Stimulated activated CD8-positive, alpha-beta memory T cell treated with anti-CD3 and anti-CD28 coated beads, Interleukin-15, amount 100 ng/mL, for 1 hour (primary cell): Measurements from ENCODE around the gene MBTPS1.

Experiments used
- DNase-seq: peaks from one replicate; pipeline ENCODE4 v3.0.0-alpha.2; 2020; ENCODE audit warnings: low read depth

Gene MBTPS1

GRCh38 chr16:84074721-84075120 lies 42.0 kb downstream of the MBTPS1 start:
- no peak for DNase-seq

- no peak for DNase-seq
Observed at GRCh38 chr16:84072014-84072413, 44.7 kb downstream of the MBTPS1 start.

- no peak for DNase-seq
Observed at GRCh38 chr16:84071121-84071520, 45.6 kb downstream of the MBTPS1 start.

DNA sequence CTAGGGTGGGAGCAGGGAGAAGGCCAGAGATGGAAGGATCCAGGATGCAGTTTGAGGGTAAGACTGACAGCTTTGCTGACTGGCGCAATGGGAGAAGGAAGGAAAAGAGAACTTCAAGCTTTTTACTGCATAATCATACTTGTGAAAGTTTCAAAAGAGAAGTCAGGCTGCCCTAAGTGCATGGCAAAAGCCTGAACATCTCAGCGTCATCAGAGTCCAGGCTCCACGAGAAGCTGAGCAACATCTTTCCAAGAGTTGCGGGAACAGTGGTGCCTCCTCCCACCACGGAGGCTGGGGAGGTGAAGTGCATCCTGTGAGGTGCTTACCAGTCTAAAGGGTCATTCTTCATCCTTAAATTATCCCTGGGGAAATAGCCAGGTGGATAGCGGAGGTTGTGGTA lies 47.2 kb downstream of the MBTPS1 start:
- DNase-seq = no peak

DNA sequence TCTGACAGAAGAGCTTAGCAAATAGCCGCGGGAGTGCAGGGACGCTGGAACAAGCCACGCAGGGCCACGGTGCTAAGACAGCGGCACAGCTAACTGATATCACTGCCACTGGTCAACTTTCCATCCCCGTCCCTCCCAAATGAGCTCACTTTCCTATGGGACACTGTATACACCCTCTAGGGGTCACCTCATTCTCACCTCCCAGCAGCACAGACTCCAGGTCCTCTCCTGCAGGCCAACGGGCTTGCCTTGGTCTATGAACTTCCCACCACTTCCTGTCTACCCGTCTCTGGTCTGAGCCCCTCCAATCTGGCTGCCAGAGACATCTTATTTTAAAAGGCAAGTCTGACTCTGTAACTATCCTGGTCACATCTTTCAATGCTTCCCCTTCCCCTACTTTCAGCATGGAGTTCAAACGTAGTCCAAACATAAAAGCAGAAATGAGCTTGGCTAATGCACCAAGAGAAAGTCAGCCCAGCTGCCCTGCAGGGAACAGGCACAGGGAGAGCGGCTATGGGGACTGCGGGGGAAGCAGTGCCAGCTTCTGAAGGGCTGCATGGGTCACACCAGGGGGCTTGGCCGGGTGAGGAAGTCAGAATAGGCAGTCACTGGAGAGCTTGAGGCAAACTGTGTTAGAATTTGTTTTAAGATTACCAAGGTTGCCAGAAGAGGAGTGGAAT lies 47.8 kb downstream of the MBTPS1 start:
- DNase-seq = no peak

GRCh38 chr16:84068041-84068440 lies 48.7 kb downstream of the MBTPS1 start:
- DNase-seq = no peak

DNA sequence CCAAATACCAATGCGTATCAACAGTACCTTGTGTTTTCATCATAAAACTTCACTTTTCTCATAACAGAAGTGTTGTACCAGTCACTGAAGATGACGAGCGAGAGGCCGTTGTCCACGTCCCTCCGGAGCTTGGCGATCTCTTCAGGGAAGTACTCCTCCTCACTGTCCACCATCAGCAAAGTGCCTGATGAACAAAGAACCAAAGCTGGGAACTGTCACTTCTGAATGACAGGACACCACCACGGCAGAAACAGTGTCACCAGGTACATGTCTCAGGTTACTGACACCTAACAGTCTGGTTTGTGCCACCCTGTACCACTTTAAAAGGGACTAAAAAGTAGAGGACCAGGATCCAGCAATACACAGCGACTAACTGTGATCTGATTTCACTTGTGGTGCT lies 49.1 kb downstream of the MBTPS1 start:
- DNase-seq = no peak

GRCh38 chr16:84065536-84066132 lies 51.1 kb downstream of the MBTPS1 start:
- DNase-seq = no peak

- no peak for DNase-seq
Observed at GRCh38 chr16:84063980-84064379, 52.8 kb downstream of the MBTPS1 start.

- peak; percentile 39 for DNase-seq
Observed at GRCh38 chr16:84062734-84063640, 53.8 kb downstream of the MBTPS1 start.

DNA sequence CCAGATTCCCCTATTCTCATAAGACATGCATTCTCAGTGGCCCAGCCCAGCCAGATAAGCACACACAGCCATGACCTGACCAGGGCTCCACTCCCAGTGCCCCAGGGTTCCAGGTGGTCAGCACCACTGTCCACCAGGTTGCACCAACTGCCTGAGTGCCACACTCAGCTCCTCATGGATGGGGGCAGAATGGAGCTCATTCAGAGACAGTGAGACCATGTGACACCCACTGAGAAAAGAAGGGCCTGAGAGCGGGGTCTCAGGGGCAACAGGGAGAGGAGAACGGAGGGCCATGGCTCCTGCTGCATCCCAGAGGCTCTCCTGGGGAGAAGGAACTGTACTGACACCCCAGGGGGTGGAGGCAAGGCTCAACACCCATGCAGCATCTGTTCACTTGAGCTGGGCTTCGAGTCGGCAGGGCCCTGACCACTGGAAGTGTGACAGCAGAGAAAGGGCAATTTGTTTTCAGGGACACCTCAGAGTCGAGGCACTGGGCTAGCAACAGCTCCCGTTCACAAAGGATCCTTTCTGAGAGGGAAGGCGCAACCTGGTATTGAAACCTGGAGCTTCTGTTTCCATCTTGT lies 55.4 kb downstream of the MBTPS1 start:
- no peak for DNase-seq

GRCh38 chr16:84059946-84060901 lies 56.5 kb downstream of the MBTPS1 start:
- DNase-seq = no peak

DNA sequence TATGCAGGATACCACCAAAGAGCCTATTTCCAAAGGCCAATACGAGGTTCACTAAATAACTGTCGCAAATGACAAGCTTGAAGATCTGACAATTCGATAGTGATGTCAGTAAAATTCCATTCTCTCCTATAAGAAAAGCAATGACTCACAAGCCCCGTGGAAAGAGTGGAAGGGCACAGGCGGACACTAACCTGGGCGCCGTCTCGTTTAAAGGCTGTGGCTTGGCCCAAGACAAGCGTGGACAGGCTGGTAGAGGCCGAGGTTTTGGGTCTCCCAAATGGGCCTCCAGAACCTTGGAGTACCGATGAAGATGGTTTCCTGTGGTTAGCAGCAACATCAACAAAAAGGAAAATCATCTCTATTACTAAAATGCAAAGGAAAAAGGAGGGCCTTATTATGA lies 57.6 kb downstream of the MBTPS1 start:
- DNase-seq = no peak

GRCh38 chr16:84058664-84059063 lies 58.1 kb downstream of the MBTPS1 start:
- no peak for DNase-seq

DNA sequence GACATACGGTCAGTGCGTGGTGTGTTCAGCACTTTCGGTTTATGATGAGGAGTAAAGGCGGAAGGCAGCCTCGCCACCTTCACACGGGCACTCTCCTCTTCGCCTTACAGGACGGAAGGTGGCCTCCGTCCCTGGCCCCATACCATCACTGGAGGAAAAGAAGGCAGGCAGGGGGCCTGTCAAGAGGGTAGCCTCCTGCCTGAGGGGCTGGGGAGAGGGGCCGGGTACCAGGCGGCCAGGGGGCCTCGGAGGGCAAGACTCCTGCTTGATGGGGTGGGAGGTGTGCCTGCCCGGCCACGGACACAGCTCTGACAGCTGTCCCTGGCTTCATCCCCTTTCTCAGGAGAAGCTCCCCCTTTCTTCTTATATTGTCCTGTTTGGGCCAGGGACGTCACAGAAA lies 58.5 kb downstream of the MBTPS1 start:
- no peak for DNase-seq

- no peak for DNase-seq
Observed at GRCh38 chr16:84056933-84057332, 59.8 kb downstream of the MBTPS1 start.

DNA sequence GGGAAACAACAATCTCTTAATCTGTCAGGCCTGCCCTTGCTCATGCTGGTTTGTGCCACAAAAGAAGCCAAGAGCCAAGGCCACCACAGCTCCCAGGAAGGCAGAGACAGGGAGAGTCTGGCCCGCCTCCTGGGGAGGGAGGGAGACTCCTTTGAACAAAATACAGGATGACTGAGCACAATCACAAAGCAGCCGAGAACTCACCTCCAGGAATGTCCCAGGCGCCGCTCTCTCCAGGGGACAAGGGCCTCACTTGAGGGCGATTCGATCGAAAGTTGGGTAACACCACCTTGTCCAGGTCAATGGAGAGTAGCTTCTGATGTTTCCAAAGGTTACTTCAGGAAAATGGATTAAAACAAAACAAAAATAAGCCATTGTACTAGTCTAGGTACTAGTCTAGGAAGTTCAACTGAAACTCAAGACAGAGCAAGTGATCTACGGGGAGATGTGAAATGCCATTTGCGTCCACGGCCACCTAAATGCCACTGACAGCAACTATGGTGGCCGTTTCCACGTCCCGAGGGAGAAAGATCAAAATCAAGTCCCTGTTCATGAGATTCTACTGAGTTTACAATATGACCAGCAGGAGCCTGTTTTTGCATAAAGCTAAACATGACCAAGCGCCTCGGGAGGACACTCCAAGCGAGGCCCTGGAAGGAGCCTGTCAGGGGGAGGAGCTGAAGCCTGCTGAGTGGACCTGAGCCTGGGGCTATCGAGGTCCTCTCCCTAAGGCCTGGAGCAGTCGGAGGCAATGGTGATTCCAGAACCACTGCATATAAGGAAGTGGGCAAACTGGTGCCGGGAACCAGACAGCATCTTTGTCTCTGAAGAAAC lies 60.7 kb downstream of the MBTPS1 start:
- no peak for DNase-seq

DNA sequence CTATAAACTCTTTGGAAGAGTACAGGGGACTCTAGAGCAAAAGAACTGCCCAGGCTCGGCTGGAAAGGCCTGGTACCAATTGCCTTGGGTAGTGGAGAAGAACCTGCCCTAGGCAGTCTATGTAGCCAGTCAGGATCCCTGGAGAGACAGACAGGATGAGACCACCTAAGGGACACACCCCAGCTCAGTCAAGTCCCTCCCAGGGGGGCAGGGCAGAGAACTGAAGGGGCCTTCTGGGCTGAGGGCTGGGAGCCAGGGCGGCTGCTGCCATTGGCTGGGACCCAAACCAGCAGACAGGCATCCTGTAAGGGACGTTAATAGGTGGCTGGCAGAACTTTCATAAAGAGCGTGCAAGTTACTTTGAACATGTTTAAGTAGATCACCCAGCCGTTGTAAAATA lies 61.4 kb downstream of the MBTPS1 start:
- no peak for DNase-seq

GRCh38 chr16:84054916-84055315 lies 61.8 kb downstream of the MBTPS1 start:
- DNase-seq = no peak

GRCh38 chr16:84054271-84054670 lies 62.5 kb downstream of the MBTPS1 start:
- no peak for DNase-seq

DNA sequence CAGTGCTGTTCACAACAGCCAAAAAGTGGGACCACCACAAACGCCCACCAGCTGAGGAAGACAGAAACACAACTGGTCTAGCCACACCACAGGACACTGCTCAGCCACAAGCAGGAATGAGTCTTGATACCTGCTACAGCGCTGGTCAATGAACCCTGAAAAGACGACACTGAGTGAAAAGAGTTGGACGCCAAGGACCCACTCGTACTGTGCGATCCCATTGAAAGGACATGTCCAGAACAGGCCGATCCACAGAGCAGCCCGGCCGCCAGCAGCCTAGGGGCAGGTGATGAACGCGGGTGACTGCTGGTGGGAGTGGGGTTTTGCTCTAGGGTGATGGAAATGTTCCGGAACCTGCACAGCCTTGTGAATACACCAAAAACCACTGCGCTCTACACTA lies 63.5 kb downstream of the MBTPS1 start:
- no peak for DNase-seq
